NCI-H2107 treated with DMSO at 0.1 percent for 48 hours (cell line): ENCODE results near the gene TNXB.
A peak's percentile ranks its signal among the peaks of the same experiment; 100 is the strongest.
"Not testable (repeated sequence)": the region's sequence is repeated elsewhere in the genome, so short reads cannot be mapped to it uniquely, and the experiment has no call there.

Source experiments
- DNase-seq: peaks from one replicate; lab custom pipeline; 2025; ENCODE audit not compliant: unreplicated experiment; lab: John Stamatoyannopoulos, UW

The TNXB gene

GRCh38 chr6:32146287-32146686 is 37.1 kb upstream of the TNXB start:
- DNase-seq: no peak

DNA sequence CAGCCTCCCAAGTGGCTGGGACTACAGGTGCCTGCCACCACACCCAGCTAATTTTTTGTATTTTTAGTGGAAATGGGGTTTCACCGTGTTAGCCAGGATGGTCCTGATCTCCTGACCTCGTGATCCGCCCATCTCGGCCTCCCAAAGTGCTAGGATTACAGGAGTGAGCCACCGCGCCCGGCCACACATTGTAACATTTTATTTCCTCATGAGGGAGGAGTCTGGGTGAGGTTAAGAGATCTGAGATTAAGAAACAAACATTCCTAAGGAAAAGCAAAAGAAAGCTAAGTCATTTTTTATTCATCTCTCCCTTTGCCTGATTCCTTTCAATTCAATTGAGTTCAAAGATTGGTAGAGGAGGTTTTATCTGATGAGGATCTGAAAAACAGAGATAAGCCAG is 35.1 kb upstream of the TNXB start:
- not testable (repeated sequence) for DNase-seq

DNA sequence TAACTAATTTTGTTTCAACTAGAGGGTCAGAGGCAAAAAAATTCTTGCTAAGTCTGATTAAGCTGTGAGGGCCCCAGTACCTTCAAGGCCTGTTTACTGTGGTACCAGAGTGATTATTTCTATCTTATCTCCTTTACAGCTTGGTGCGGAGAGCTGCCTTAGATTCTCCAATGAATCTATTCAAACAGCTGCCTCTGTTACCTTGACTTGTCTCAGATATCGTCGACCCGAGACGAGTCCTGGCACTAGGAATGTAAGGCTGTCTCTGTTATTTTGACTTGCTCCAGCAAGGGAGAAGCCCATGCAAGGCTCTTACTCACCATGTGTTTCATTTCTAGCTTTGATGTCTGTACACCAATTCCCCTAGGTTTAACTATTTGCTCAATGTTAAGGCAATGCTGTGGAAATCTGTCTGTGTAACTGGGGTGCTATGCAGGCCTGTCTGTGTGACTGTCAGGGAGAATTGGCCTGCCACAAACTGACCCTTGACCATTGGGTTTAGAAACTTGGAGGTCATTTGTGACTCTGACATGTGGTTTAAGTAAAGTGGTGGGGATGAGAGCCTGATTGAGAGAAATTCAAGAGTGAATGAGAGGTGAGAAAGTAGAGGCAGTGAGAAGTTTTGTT is 31.4 kb upstream of the TNXB start:
- DNase-seq: no peak

DNA sequence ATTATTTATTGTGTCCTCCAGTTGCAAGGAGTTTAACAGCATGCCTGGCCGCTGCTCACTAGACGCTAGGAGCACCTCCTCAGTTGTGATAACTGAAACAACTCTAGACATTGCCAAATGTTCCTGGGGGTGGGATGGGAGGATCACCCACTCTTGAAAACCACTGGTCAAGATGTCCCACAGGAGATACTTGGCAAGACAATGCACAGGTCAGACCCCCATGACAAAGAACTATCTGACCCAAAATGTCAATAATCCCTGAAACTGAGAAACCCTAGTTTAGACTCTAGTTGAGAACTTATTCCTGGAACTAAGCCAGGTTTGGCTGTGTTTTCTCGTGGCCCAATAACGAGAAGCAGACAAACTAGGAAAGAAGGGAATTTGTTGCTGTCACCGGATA is 30.5 kb upstream of the TNXB start:
- DNase-seq: no peak

DNA sequence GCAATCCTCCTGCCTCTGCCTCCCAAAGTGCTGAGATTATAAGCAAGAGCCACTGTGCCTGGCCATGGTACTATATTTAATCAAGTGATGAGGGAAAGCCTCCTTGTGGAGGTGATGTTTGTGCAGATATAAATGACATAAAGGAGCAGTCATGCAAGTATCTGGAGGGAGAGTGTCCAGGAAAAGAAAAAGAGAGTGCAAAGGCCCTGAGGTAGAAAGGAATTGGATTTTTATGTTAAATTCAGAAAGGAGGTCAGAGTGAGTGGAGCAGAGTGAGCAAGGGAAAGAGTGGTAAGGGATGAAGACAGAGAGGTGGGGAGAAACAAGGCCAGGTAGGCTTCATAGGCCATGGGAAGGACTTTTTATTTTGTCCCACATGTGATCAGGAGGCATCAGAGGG is 28.3 kb upstream of the TNXB start:
- DNase-seq: no peak

GRCh38 chr6:32133786-32134185 is 24.6 kb upstream of the TNXB start:
- DNase-seq: no peak

DNA sequence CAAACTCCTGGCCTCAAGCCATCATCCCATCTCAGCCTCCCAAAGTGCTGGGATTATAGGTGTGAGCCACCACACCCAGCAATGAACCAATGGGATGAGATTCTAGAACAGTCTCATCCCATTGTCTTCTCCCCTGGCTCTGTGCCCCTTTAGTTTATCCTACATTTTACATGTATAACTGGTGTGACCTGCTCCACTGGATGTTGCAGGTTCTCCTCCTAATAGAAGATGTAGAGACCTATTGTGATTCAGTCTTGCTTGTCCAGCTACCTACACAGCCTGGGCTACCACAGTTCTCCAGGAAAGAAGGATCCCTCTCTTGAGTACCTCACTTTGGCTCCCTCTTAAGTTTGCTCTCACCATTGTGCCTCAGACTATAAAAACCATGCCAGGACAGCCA is 23.0 kb upstream of the TNXB start:
- no peak for DNase-seq

DNA sequence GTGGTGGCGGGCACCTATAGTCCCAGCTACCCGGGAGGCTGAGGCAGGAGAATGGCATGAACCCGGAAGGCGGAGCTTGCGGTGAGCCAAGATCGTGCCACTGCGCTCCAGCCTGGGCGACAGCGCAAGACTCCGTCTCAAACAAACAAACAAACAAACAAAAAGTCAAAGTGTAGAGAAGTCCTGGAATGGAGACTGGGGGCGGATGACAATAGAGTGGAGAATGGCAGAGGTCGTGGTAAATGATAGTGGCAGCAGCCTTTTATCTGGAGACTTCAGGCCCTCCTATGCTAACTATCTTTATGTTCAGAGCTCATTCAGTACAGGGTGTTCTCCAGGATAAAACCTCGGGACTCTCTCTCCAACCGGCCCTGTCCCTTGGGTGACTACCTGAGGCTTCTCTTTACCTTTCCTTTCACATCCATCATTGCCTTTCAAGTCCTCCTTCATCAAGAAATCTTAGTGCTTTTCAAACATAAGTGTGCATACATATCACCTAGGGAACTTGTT is 22.4 kb upstream of the TNXB start:
- DNase-seq: no peak

DNA sequence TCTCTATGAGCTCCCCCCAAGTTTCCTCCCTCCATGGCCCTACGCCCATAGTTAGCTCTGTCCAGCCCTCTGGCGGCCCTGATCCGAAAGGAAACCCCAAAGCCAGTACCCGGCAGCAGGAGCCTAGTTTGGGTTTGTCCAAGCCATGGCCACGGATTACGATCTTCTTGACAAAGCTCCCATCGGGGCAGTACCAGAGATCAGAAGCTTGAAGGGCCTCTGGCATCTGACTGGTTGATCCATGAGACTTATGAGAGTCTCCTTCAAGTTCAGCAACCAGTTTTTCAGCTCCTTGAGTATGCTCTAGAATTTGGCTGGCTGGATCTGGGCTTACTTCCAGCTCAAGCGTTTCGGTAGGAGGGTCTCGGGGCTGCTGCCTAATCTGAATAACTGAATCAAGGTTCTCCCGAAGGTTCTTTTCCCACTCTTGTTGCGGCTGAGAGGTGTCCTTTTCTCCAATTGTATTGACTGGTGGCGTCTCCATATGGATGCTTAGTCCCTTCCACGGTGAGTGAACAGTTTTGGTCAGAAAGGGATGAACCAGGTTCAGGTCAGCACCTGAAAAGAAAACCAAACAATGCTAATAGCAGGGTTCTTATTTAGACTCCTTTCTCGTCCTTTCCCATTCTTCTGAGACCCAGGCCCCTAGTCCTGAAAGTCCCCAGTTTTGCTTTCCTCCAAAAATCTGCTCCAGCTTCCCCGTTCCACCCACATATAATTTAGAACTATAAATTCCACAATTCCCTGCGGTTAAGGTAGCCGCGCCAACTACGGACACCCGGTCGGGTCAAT is 20.4 kb upstream of the TNXB start:
- DNase-seq: peak; percentile 45

DNA sequence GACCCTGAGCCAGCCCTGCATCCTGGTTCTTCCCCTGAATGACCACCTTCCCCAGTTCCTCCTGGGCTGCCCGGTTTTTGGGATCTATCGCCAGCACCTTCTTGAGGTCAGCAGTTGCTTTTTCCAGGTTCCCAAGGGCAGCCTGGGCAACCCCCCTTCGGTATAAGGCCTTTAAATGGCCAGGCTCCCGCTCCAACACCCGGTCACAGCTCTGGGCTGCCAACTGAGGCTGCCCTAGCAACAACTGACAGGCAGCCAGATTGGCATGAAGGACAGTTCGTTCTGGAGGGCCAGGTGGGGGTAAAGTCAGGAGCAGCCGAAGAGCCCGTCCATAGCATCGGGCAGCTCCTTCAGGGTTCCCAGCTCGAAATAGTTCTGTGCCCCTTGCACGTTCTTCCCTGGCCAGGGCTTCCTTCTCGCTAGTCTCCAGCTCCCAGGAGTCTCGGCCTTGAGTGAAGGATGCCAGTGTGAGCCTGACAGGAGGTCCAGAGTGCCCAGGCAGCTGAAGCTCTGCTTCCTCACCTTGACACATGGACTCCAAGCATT is 19.7 kb upstream of the TNXB start:
- no peak for DNase-seq

DNA sequence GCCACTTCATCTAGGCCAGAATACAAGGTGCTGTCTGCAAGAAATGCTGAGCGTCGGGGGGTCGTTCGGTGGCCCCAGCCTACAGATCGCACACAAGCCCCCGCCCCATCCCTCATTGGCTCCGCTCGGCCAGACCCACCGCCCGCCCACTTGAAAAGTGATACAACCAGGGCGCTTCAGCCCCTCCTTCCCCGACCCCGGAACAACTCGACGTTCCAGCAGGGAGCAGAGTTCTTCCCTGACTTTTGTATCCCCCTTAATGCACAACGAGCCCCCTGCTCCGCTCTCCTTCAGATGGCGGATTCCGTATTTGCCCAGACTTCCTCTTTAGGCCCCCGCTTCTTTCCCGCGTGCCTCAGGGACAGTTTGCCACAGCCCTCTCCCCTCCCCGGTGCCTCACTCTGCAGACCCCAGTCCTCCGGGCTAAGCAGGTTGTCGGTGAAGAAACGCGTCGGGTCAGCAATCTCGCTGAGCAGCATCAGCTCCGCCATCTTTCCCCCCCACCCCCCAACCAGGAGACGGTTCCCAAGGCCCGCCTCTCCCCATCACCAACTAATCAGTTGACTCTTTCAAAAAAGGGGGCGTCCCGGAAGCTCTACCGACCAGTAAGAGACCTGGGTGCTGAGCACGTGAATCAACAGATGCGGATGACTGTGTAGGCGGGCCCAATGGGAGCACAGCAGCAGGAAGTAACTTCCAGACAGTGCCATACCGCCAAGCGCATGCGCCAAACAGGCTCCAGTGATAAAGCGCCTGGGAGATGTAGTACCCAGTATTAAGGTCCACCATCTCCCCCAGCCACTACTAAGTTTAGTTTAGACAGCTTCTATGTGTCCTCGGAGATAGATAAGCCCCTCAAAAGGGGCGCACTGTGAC is 18.8 kb upstream of the TNXB start, which contains the start of gene ATF6B:
ATF6B (minus strand) TSS at position 530 of the 876 bp plus-strand sequence; CDS start at position 491, 39 bp downstream.
- DNase-seq: peak; percentile 93

GRCh38 chr6:32127409-32127716 is 18.2 kb upstream of the TNXB start:
- no peak for DNase-seq

- no peak for DNase-seq
These were observed 17.7 kb upstream of the TNXB start for GRCh38 chr6:32126880-32127279.

- DNase-seq: no peak
These were observed 14.5 kb upstream of the TNXB start for GRCh38 chr6:32123681-32124080.

- no peak for DNase-seq
These were observed 11.5 kb upstream of the TNXB start for GRCh38 chr6:32120573-32121059.

- peak; percentile 10 for DNase-seq
These were observed 9.9 kb upstream of the TNXB start for GRCh38 chr6:32118782-32119628.

DNA sequence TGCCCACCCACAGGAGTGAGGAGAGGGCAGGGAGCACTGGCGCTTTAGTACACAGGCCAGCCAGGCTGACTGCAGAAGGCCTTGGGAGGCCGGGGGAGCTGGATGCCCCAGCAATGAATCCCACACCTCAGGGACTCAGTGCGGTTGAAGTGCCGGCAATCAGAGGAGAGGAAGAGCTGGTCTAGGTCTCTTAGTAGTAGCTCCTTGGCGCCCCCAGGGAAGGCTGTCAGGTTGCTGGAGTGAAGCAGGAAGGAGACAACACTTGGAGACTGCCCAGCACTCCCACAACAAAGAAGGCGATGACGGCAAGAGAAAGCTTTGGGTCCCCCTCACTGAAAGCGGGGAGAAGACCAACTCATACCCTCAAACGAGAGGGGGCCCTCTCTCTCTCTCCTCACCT is 8.3 kb upstream of the TNXB start:
- DNase-seq: no peak

- DNase-seq: no peak
These were observed 7.5 kb upstream of the TNXB start for GRCh38 chr6:32116674-32117073.

DNA sequence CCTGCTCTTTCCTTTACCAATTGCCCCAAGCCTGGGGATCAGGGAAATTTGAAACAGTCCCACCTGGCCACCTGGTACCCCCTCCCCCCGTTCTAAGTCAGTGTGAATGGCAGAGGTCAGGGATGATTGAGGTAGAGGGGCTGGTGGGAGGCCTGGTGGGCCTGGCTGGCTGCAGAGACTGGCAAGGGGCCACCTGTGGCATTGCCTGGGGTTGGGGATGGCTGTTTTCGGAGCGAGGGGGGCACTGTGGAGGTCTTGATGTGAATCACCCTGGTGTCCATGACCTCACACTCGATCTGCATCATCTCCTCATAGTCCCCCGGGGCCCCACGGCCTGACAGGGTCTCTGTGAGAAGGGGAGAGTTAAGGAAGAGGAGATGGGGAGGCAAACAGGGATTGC is 6.5 kb upstream of the TNXB start:
- DNase-seq: no peak

DNA sequence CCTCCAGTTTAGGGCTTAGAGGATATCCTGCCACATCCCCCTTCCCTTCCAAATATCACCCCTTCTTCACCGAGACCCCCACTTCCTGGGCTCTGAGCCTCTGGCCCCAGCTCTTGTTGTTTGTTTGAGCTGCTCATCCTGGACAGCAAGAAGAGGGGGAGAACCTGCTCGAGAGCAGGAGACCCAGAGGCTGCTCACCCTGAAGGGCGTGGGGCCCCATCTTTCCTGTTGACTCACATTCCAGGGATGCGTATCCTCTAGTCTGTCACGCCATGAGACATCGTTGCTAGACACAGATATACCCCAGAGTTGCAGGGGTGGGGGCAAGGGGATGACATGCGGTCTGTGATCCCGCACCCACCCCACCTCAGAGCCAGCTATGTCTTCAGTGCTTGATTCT is 5.7 kb upstream of the TNXB start:
- DNase-seq: no peak
